ENCODE results near the gene BRD3. TPM values are rescaled to one million over a fixed set of nuclear protein-coding genes. Genes with fewer than 3 reads are reported as not detected.
"Not testable (repeated sequence)": the region's sequence is repeated elsewhere in the genome, so short reads cannot be mapped to it uniquely, and the experiment has no call there.

BRD3 gene
- total RNA-seq, result 38.4 TPM
- long read RNA-seq, full-length matches to known transcripts, result 6 of 89 reads
- long read RNA-seq, partial matches to known transcripts, result 43 of 89 reads
- long read RNA-seq, other reads (novel, unspliced or antisense), result 40 of 89 reads

DNA sequence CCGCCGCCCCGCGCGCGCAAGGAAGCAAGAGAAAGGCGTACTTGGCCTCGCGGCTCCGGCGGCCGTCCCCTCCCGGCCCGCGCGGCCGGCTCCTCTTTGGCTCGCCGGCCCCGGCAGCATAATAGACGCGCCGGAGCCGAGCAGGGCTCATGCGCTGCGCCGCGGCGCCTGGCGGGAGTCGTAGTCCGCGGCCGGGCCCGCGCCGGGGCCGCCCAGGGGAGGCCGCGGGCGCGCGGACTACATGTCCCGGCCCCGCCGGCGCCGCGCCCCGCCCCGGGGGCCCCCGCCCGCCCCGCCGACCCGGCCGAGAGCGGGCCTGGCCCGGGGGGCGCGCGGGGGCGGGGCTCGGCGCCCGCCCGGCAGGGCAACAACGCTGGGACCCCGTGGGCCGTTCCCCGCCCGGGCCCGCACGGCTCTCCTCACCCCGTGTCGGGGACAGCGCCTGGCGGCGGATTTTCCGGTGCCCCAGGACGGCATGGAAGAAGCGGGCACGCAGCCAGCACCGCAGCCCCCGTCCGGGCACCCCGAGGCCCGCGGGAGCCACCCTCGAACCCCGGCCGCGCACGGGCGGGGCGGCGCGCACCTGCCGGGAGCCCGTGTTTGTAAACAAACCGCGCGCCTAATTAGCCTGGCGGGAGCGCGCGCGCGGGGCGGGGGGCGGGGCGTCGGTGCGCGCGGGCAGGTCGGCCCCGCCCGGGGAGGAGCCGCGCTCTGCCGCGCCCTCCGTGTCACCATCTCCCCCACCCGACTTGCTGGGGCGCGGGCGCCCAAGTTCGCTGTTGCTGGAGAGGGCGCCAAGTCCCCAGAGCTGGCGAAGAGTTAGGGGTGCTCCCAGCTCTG lies at the start of gene BRD3:
TSS of gene BRD3 (minus strand) at position 123 of the 840 bp plus-strand sequence. CDS start 14,549 bp downstream, outside the sequence.
- no peaks in the 10 kb centered on the region for H3K36me3 ChIP-seq
- peak within 1 kb of the TSS; percentile 96 for H3K27ac ChIP-seq
- intact Hi-C loops (cut with DNase I), result no loop called here
- no peaks in the 10 kb centered on the region for H3K27me3 ChIP-seq
- no peak for TF ChIP-seq CTCF (IDR thresholded peaks at IDR 0.05)
- H3K4me3 ChIP-seq, result peak within 1 kb of the TSS; percentile 72
- DNase-seq, result peak; percentile 93
- peak; percentile 87 for ATAC-seq
- H3K4me1 ChIP-seq, result peaks cover 24% of the 10 kb centered on the region
- no peaks in the 10 kb centered on the region for H3K9me3 ChIP-seq

DNA sequence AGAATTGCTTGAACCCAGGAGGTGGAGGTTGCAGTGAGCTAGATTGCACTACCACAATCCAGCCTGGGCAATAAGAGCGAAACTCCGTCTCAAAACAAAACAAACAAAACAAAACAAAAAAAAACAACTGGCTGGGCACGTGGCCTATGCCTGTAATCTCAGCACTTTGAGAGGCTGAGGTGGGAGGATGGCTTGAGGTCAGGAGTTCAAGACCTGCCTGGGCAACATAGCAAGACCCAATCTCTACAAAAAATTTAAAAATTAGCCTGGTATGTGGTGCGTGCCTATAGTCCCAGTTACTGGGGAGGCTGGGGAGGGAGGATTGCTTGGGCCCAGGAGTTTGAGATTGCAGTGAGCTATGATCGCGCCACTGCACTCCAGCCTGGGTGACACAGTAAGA lies 44.7 kb upstream of the BRD3 start:
- DNase-seq (no peak), ATAC-seq (no peak)
- intact Hi-C loops (cut with DNase I), result no loop called here
- Histone ChIP-seq H3K27me3 (no peaks in the 10 kb centered on the region), H3K4me1 (no peaks in the 10 kb centered on the region), H3K4me3 (no peak overlapping the region), H3K36me3 (no peaks in the 10 kb centered on the region), H3K27ac (no peak overlapping the region), H3K9me3 (no peaks in the 10 kb centered on the region)
- no peak for TF ChIP-seq CTCF (IDR thresholded peaks at IDR 0.05)

DNA sequence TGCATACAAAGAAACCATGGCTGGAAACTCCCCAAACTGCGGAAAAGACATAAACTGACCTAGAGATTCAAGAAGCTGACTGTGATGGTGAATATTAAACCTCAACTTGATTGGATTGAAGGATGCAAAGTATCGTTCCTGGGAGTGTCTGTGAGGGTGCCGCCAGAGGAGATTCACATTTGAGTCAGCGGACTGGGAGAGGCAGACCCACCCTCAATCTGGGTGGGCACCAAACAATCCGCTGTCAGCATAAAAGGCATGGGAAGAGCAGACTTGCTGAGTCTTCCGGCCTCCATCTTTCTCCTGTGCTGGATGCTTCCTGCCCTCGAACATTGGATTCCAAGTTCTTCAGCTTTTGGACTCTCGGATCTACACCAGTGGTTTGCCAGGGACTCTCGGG lies 43.2 kb upstream of the BRD3 start:
- H3K27ac ChIP-seq, result no peak overlapping the region
- no peaks in the 10 kb centered on the region for H3K9me3 ChIP-seq
- H3K36me3 ChIP-seq, result no peaks in the 10 kb centered on the region
- H3K27me3 ChIP-seq, result no peaks in the 10 kb centered on the region
- H3K4me3 ChIP-seq, result no peak overlapping the region
- H3K4me1 ChIP-seq, result no peaks in the 10 kb centered on the region
- ATAC-seq, result no peak
- no peak for TF ChIP-seq CTCF (IDR thresholded peaks at IDR 0.05)
- no peak for DNase-seq
- intact Hi-C loops (cut with DNase I), result no loop called here

- Histone ChIP-seq H3K9me3 (no peaks in the 10 kb centered on the region), H3K27me3 (no peaks in the 10 kb centered on the region), H3K4me1 (no peaks in the 10 kb centered on the region), H3K36me3 (no peaks in the 10 kb centered on the region), H3K4me3 (no peak overlapping the region), H3K27ac (no peak overlapping the region)
- intact Hi-C loops (cut with DNase I), result no loop called here
- TF ChIP-seq CTCF (IDR thresholded peaks at IDR 0.05), result no peak
- ATAC-seq (no peak), DNase-seq (peak; percentile 2)
These were observed 35.7 kb upstream of the BRD3 start for GRCh38 chr9:134103391-134103998.

GRCh38 chr9:134101623-134102149 lies 33.9 kb upstream of the BRD3 start:
- H3K4me1 ChIP-seq, result no peaks in the 10 kb centered on the region
- H3K27ac ChIP-seq, result no peak overlapping the region
- H3K36me3 ChIP-seq, result no peaks in the 10 kb centered on the region
- H3K9me3 ChIP-seq, result no peaks in the 10 kb centered on the region
- H3K4me3 ChIP-seq, result no peak overlapping the region
- intact Hi-C loops (cut with DNase I), result no loop called here
- H3K27me3 ChIP-seq, result no peaks in the 10 kb centered on the region
- ATAC-seq, result peak; percentile 13
- TF ChIP-seq CTCF (IDR thresholded peaks at IDR 0.05), result no peak
- peak; percentile 52 for DNase-seq

DNA sequence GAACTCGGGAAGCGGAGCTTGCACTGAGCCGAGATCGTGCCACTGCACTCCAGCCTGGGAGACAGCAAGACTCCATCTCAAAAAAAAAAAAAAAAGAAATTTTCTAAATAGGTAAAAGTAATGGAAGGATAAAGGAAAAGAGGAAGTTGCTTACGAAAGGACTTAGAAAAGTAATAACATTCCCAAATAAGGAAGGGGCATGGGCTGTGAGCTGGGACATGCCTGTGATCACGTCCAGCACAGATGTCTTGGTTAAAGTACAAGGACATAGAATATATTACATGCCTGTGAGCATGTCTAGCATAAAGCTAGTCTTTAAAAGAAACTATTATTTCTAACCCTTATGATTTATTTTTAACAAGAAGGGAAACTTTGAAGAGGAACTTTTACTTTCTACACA lies 33.3 kb upstream of the BRD3 start:
- H3K4me3 ChIP-seq; H3K36me3 ChIP-seq; H3K9me3 ChIP-seq; H3K4me1 ChIP-seq; H3K27me3 ChIP-seq; ATAC-seq; H3K27ac ChIP-seq; intact Hi-C loops (cut with DNase I): not testable (repeated sequence)
- DNase-seq, result peak; percentile 15
